ENCODE results near the gene CUEDC2.

CUEDC2 gene

GRCh38 chr10:102420714-102421506, 11.5 kb downstream of the CUEDC2 start, which contains the start of gene FBXL15:
TSS of gene FBXL15 (plus strand) at chr10:102420836. CDS start at chr10:102421130, 294 bp downstream.
- TF ChIP-seq CTCF (IDR thresholded peaks at IDR 0.05; ENCODE audit: insufficient read depth, low read depth, low read length, missing control alignments): no peak
- DNase-seq (ENCODE audit: low read depth): peak; percentile 96
- peak within 1 kb of the TSS; percentile 89 for H3K4me3 ChIP-seq (ENCODE audit: low read length)

GRCh38 chr10:102420181-102420713, 12.1 kb downstream of the CUEDC2 start:
- H3K4me3 ChIP-seq (ENCODE audit: low read length): peak overlapping the region; percentile 89
- no peak for TF ChIP-seq CTCF (IDR thresholded peaks at IDR 0.05; ENCODE audit: insufficient read depth, low read depth, low read length, missing control alignments)
- DNase-seq (ENCODE audit: low read depth): no peak

GRCh38 chr10:102419269-102420180, 12.8 kb downstream of the CUEDC2 start:
- DNase-seq (ENCODE audit: low read depth): no peak
- no peak for TF ChIP-seq CTCF (IDR thresholded peaks at IDR 0.05; ENCODE audit: insufficient read depth, low read depth, low read length, missing control alignments)
- peak overlapping the region; percentile 89 for H3K4me3 ChIP-seq (ENCODE audit: low read length)

GRCh38 chr10:102418622-102419268, 13.6 kb downstream of the CUEDC2 start, which contains the start of gene PSD:
TSS of gene PSD (minus strand) at chr10:102418785. CDS start at chr10:102417038, 1,747 bp downstream.
- peak within 1 kb of the TSS; percentile 89 for H3K4me3 ChIP-seq (ENCODE audit: low read length)
- no peak for TF ChIP-seq CTCF (IDR thresholded peaks at IDR 0.05; ENCODE audit: insufficient read depth, low read depth, low read length, missing control alignments)
- no peak for DNase-seq (ENCODE audit: low read depth)

GRCh38 chr10:102416695-102417094, 15.7 kb downstream of the CUEDC2 start:
- no peak for TF ChIP-seq CTCF (IDR thresholded peaks at IDR 0.05; ENCODE audit: insufficient read depth, low read depth, low read length, missing control alignments)
- H3K4me3 ChIP-seq (ENCODE audit: low read length): no peak overlapping the region
- DNase-seq (ENCODE audit: low read depth): no peak

GRCh38 chr10:102416283-102416682, 16.1 kb downstream of the CUEDC2 start:
- H3K4me3 ChIP-seq (ENCODE audit: low read length): no peak overlapping the region
- TF ChIP-seq CTCF (IDR thresholded peaks at IDR 0.05; ENCODE audit: insufficient read depth, low read depth, low read length, missing control alignments): no peak
- no peak for DNase-seq (ENCODE audit: low read depth)

All from epithelial cell of esophagus (primary cell).